HPDE6-E6E7 (cell line): ENCODE results near the gene GDF9.
"Not testable (repeated sequence)": the region's sequence is repeated elsewhere in the genome, so short reads cannot be mapped to it uniquely, and the experiment has no call there.

Source experiments
- DNase-seq: peaks from one replicate; pipeline ENCODE4 v3.0.0; 2011; ENCODE audit warnings: missing footprints; ENCODE audit errors: extremely low spot score

The GDF9 gene

DNA sequence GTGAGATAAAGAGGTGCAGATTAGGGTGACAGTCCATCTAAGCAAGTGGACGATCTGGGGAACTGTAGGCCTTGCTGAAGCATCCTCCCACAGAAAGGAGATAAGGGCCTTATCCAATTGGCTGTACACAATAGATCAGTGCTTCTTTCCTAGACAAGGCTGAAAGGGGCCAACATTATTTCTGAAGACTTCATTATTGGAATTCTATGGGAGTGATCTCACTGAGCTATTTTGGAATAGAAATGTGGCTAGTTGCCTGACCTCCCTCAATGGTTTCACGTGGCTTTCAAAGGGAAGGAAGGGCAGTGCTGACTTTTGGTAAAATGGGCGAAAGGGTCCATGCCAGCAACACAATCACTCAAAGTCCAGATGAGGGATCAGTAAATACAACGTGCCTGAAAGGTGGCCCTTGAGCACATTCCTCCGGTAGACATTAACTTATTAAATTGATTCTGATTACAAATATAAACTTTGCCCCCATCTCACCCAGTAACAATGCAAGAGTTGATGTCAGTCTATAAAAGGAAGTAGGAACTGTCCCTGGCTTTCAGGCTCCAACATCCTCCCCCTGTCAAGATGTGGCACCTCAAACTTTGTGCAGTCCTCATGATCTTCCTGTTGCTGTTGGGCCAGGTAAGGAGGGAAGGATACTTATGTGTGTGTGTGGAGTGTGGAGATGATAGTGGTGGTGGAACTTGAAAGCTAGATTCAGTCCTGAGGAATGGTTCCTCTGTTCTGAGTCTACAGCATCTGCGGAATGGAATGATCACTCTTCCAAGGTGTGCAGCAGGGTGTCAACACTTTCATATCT lies 7.1 kb upstream of the GDF9 start, which contains the start of gene LEAP2:
Gene LEAP2 (plus strand): TSS at position 550 of the 811 bp plus-strand sequence. CDS start 27 bp downstream, at position 577.
- no peak for DNase-seq

DNA sequence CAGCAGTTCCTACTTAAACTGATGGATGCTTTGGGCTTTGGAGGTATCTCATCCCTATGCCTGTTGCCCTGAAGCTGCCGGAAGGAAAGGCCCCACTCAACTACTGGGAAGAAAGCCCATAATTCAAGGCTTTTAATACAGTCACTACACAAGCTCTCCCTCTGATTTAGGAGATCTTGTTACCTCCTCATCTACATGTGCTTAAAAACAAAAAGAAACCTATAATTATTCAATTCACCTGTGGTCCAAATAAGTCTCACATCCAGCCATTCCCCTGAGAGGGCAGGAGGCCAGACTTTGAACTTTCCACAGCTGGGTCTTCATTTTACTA lies 6.5 kb upstream of the GDF9 start:
- DNase-seq: no peak

DNA sequence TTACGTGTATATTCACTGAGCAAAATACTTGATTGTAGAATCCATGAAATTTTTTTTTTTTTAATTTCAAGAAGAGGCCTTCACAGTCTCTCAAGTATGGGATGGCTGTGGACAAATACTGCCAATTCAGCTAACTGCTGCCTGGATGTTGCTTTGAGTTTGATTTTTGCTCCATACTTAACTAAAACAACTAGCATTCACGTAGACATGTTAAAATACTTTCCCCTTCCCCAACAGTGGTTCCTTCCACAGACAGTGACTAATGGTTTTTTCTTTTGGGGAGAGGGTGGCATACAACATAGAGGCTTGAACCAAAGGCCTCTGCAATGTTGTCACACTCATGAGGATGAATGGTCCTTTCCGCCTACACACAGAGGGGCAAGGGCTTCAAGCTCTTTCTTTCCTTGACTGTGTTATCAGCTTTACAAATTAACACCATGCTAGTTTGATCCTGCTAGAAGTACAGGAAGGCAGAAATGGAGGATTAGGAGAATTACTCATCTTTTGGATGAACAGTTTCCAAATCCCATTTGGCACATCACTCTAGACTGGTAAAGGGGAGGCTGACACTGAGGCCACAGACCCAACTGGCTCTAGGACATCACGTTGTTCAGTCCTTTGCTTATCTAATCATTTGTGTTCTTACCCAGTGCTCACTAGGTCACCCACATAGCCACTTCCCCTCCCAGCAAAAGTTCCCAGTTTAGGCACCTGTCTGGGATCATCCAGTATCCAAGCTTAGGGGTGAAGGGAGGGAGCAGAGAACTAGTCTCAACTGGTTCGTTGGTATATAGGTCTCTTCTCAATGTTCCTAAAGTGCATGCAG lies 5.4 kb upstream of the GDF9 start:
- no peak for DNase-seq

DNA sequence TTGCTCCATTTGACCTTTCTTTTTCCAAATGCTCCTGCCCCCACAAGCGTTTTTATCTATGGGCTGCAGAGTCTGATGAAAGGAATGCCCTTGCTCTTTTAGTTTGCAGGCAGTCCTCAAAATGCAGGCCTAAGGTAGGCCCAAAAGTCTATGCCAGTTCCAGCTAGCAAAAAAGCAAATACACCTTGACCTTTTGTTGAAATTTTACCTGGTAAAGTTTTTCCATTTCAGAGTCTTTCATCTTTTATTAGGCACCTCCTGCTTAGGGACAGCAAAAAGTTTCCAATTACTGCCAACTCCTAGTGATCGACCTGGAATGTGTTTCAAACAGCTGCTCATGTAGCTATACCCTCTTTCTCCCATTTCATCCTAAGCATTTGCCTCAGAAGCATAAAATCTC lies 4.5 kb upstream of the GDF9 start:
- no peak for DNase-seq

DNA sequence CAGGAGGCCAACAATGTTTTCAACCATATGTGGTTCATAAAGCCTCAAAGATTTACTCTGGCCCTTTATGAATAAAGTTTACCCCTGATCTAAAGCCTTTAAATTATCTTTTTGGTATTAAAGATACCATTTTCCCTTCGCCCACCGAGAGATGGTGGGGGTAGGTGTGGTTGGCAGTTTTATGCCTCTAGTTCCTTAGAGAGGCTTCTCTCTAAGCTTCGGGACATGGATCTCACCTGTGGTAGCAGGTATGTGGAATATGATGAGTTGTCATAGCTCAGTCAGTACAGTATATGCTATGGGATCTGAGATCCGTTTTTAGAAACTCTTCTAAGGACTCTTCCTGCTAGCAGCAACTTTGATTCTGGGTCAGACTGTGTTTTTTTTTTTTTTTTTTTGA lies 2.5 kb upstream of the GDF9 start:
- no peak for DNase-seq

DNA sequence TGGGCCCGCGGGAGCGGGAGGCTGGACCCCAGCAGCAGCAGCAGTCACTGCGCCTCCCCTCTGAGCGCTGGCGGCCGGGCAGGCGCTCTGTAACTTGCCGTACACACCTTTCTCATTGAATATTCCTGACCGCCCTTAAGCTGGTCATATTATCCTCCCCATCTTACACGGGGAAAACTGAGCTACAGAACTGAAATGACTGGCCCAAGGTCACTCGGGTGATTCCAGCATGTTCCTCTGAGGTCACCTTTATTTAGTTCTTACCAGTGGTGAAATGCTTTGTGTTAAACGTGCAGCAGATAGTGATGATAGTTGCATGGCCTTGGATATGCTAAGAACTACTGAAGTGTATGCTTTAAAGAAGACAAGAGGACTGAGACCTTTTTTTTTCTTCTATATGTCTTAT lies 780 bp upstream of the GDF9 start:
- DNase-seq: no peak

DNA sequence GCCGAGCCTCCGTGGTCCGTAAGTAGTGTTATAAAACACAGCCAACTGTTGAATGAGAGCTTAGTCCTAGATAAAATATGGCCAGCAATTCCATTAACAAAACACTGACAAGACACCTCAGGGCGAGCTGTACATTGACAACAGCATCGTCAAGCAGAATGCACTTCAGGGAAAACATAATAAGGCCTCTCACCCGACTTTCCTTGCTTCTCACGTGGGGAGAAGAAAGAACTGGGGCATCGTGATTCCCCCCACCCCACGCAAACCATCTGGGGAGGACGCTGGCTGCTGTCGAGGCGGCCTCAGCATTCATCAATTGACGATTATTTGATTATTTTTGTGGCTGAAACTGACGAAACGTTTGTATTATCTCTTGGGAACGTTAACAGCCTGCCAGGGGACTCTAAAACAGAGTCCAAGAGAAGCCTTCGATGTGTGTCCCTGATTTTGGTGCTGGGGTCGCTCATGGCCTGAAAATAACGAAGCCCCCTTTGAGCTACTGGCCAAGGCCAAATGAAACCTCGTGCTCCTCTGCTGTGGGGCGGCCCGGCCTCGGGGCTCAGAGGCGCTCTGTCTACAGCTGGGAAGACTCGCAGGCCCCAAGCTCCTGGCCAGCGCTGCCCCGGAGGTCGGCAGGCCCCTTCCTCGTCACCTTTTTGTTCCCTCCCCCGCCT lies 464 bp downstream of the GDF9 start:
- DNase-seq: no peak

DNA sequence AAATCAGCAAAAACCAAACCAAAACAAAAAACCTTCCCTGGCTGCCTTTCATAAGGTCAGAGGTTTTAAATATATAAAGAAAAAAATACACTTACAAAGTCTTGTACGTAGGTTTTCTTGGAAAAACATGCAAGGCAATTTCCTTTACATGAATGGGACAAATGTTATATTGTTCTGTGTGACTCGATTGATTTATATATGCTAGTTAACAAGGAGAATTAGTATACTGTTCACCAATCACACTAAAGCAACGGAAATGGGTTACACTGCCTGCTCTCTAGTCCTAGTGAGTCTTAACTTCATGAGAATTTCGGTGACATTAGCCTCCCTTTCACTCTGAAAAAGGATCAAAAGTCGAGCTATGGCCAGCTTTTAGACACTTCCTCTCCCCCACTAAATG lies 5.5 kb downstream of the GDF9 start:
- no peak for DNase-seq

DNA sequence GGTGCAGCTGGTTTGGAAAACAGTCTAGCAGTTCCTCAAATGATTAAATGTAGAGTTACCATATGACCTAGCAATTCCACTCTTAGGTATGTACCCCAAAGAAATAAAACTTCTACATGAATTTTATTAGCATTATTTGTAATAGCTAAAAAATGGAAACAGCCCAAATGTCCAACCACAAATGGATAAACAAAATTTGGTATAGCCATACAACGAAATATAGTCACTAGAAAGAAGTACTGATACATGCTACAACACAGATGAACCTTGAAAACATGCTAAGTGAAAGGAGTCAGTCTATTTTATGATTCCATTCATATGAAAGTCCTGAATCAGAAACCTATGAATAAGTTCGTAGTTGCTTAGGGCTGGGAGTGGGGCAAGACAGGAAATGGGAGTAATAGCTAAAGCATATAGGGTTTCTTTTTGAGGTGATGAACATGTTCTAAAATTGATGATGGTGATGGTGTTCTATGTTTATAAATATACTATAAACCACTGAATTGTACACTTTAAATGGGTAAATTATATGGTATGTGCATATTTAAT lies 6.3 kb downstream of the GDF9 start:
- no peak for DNase-seq

DNA sequence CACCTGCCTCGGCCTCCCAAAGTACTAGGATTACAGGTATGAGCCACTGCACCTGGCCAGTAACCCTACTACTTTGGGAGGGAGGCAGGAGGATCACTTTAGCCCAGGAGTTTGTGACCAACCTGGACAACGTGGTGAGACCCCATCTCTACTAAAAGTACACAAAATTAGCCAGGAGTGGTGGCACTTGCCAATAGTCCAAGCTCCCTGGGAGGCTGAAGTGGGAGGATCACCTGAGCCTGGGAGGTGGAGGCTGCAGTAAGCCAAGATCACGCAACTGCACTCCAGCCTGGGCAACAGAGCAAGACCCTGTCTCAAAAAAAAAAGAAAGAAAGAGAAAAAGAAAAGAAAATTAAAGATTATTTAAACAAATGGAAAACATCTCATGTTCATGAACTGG lies 10.3 kb downstream of the GDF9 start:
- no peak for DNase-seq

DNA sequence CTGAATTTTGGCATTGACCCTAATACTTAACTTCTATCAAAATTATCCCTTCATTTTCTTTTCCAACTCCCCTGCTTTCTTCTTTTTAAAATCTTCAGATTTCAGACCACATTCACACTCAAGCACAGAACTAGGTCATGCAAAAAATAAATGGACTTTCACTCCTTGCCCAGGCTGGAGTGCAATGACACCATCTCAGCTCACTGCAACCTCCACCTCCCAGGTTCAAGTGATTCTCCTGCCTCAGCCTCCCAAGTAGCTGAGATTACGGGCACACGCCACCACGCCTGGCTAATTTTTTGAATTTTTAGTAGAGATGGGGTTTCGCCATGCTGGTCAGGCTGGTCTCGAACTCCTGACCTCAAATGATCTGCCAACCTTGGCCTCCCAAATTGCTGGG lies 11.3 kb downstream of the GDF9 start:
- not testable (repeated sequence) for DNase-seq

DNA sequence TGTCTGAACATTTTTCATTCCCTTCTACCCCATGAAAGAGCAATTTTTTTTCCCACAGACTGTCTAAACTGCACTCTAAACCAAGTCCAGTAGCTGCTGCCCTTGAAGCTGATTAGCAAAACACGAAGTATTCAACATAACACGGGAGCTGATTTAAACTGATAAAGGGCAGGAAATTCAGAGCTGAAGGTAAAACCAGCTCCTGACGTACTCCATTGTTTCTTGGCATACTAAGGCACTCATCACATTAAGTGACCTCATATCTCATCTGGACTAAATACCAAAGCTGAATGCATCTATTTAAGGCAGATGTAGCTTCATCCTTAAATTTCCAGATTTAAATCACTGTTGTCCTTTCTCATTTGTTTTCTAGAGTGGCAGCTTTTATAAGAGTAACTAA lies 12.0 kb downstream of the GDF9 start:
- DNase-seq: no peak

DNA sequence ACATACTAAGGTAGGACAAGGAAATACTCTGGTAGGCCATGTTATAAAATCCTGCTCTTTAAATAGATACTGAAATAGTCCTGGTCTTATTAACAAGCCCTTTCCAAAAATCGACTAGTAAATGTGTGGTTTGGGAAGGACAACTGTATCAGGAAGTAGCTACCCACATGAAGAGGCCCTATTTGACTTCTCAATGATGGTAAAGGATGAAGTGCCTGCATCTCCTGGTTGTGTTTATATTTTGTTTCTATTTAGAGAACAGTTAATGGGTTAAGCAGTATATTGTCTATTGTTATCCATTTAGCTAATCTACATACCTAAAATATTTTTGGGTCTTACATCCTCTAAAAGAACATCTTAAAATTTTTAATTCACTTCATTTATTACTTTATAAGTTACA lies 12.5 kb downstream of the GDF9 start:
- DNase-seq: no peak

DNA sequence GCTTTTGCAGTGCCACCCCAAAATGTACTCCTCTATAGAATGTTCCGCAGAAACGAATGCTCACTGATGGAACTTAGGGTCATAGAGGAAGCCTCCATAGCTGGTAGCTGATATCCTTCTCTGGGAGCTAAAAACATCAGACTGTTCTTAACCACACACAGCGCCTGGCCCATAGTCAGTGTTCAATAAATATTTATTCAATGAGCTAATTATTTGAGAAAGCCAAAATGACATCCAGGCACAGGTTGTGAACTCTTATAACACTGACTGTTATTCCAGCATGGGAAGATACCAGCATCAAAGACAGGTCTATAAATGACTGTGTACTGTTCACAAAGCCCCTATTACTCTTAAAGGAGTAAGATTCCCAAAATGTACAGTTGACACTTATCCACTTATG lies 12.9 kb downstream of the GDF9 start:
- DNase-seq: no peak

DNA sequence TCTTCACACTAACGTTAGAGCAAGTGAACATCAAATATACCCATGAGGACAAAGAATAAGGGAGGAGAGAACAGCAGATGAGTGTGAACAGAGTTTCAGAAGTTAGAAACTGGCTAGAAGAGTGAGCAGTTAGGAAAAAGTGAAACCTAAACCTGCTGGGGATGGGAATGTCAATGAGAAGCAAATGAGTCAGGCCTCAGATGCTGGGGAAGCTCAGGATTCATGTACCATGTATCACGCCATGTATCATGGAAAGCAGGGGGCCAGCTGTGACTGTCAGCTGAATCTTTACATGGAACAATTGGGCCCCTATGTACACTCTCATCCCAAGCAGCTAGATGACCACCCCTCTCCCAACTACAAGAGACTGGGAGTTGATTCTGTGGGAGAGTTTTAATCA lies 16.2 kb downstream of the GDF9 start:
- no peak for DNase-seq

DNA sequence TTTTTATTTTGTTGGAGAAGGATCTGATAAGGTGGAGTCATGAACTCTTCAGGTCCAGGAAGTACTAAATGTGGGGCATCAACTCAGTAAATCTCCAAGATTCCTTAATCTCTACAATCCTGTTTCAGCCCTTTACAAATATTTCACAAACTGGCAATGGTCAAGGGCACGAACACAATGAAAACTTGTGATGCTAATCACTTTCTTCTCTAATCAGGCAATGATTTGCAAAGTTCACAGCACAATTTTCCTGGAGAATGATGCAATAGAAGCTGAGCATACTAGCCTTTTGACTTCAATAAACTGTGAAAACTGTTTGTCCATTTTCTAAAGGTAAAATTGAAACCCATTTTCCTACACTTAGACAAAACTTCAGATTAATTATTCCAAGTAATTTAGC lies 16.9 kb downstream of the GDF9 start:
- DNase-seq: no peak

DNA sequence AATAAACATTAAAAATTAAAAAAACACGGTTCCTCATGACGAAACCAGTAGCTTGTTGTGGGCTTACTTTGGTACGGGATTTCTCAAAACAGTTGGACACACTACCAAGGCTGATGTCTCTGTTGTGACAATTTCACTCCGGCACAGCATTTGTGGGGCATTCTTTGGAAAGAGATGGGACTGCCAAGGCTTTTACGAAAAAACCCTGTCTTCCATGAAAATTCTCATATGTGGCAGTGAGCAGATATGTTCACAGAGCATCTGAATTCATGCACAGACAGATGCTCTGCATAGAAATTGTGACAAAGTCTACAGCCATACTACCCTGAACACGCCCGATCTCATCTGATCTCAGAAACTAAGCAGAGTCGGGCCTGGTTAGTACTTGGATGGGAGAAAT lies 18.0 kb downstream of the GDF9 start:
- DNase-seq: no peak

DNA sequence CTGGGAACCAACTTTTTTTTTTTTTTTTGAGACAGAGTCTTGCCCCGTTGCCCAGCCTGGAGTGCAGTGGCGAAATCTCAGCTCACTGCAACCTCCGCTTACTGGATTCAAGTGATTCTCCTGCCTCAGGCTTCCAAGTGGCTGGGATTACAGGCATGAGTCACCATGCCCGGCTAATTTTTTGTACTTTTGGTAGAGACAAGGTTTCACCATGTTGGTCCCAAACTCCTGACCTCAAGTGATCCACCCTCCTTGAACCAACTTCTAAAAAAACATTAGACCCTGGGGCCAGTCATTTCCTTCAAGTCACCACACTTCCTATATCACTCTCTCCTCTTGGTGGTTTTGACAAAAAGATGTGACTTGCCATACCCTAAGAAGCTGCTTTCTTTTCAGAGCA lies 25.0 kb downstream of the GDF9 start:
- no peak for DNase-seq

DNA sequence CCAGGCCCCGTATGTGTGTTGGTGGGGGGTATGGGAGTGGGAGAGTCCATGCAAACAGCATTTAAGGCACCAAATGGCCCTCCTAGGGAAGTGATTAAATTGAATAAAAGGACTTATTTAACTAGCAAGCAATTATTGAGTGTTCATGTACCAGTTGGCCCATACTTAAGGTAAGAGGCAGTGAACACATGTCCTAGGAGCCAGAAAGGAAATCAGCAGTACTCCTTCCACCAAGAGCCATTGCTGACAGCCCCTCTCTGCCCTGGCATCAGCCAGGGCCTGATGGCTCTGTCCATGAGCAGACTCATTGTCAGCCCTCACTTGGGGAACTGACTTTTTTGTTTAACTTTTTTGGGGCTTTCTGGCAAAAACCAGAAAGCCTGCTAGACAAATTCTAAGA lies 25.4 kb downstream of the GDF9 start:
- no peak for DNase-seq

DNA sequence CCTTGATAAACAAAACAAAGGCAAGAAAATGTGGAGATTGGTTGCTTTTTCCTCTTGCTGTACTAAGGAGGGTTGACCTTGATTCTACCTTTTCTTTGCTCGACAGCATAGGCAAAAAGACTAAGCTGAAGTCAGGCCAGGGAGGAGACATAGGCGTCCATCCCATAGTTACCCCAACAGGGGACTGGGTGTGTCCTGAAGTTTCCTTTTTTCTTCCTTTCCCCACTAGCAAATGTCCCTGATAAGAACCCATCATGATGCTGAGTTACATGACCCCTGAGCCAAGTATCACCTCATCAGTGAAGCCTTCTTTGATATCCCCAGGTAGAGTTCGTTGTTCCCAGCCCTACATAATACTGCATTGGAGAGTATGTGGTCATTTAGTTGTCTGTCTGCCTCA lies 26.0 kb downstream of the GDF9 start:
- DNase-seq: no peak

DNA sequence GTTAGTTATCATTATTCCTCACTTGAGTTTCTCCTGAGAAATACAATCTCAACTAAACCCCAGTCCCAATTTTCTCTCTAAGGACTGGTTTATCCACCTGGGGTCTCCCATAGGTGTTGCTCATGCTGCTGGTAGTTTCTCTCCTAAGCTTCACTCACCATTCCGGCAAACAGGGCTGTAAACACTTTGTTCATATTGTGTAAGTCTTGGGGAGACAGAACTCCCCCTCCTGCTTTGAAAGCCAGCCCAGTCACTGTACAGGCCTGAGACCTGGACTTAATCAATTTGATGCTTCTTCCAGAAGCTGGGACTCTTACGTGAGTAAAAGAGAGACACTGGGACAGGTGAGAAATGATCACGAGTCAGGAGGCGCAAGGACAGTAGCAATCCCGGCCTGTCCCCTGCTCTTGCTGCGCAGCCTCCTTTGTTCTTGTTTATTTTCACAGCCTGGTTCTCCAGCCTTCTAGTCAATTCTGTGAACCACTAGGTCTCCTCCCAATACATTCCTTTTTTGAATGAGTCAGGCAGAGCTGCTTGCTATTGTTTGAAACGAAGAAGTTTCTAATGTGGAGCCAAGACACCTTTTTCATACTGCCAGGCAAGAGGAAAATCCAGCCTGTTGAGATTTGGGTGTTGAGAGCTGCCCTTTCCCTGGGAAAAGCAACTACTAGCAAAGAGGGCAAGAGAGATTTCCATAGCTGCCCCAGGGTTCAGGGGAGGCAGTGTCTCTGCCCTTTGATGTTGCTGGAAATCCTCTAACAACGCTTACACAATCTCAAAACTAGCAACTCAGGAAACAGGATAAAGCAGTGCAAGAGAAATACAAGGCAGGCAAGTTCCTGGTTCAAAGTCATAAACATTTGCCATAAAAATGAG lies 26.6 kb downstream of the GDF9 start:
- DNase-seq: no peak
